Stimulated activated naive CD8-positive, alpha-beta T cell treated with anti-CD3 and anti-CD28 coated beads, Interleukin-15, Interleukin-2, amounts not matched to agents 100 ng/mL and 50 ng/mL, for 24 hours (primary cell): ENCODE results near the gene USP25.

ENCODE experiments used
- H3K27ac Mint-ChIP-seq: one replicate; pipeline ENCODE4 v1.8.0; 2021; ENCODE audit warnings: mild to moderate bottlenecking, mixed read lengths
- H3K27me3 Mint-ChIP-seq: one replicate; pipeline ENCODE4 v1.8.0; 2021; ENCODE audit warnings: mixed read lengths
- H3K36me3 Mint-ChIP-seq: one replicate; pipeline ENCODE4 v1.8.0; 2021; ENCODE audit warnings: low read depth, mixed read lengths
- H3K4me1 Mint-ChIP-seq: one replicate; pipeline ENCODE4 v1.8.0; 2021; ENCODE audit warnings: low read depth, mixed read lengths
- H3K4me3 Mint-ChIP-seq: one replicate; pipeline ENCODE4 v1.8.0; 2021; ENCODE audit warnings: mild to moderate bottlenecking, mixed read lengths
- H3K9me3 Mint-ChIP-seq: one replicate; pipeline ENCODE4 v1.8.0; 2021; ENCODE audit warnings: mixed read lengths

USP25 gene

GRCh38 chr21:15839026-15839425 lies 109.2 kb downstream of the USP25 start:
- no peak overlapping the region for H3K4me3 Mint-ChIP-seq

GRCh38 chr21:15839601-15840000 lies 109.8 kb downstream of the USP25 start:
- Mint-ChIP-seq H3K4me3 (no peak overlapping the region), H3K27me3 (no peaks in the 10 kb centered on the region), H3K4me1 (no peaks in the 10 kb centered on the region), H3K27ac (no peak overlapping the region), H3K36me3 (peaks cover 14% of the 10 kb centered on the region), H3K9me3 (no peaks in the 10 kb centered on the region)

More at GRCh38 chr21:15839026-15839425, 109.2 kb downstream of the USP25 start:
- Mint-ChIP-seq H3K9me3 (no peaks in the 10 kb centered on the region), H3K36me3 (peaks cover 18% of the 10 kb centered on the region), H3K4me1 (no peaks in the 10 kb centered on the region), H3K27ac (no peak overlapping the region), H3K27me3 (no peaks in the 10 kb centered on the region)

GRCh38 chr21:15840406-15840805 lies 110.6 kb downstream of the USP25 start:
- Mint-ChIP-seq H3K4me1 (no peaks in the 10 kb centered on the region), H3K27me3 (no peaks in the 10 kb centered on the region), H3K4me3 (no peak overlapping the region), H3K27ac (no peak overlapping the region), H3K36me3 (peaks cover 13% of the 10 kb centered on the region), H3K9me3 (no peaks in the 10 kb centered on the region)

- H3K4me1 Mint-ChIP-seq = no peaks in the 10 kb centered on the region
- H3K27me3 Mint-ChIP-seq = no peaks in the 10 kb centered on the region
- H3K36me3 Mint-ChIP-seq = peaks cover 13% of the 10 kb centered on the region
- H3K9me3 Mint-ChIP-seq = no peaks in the 10 kb centered on the region
- no peak overlapping the region for H3K4me3 Mint-ChIP-seq
- H3K27ac Mint-ChIP-seq = no peak overlapping the region
Measured at GRCh38 chr21:15841856-15842564, 112.2 kb downstream of the USP25 start.

GRCh38 chr21:15842565-15842880 lies 112.7 kb downstream of the USP25 start:
- H3K4me1 Mint-ChIP-seq = no peaks in the 10 kb centered on the region

GRCh38 chr21:15843766-15844165 lies 114.0 kb downstream of the USP25 start:
- no peaks in the 10 kb centered on the region for H3K9me3 Mint-ChIP-seq
- H3K27me3 Mint-ChIP-seq = no peaks in the 10 kb centered on the region
- H3K4me3 Mint-ChIP-seq = no peak overlapping the region
- no peak overlapping the region for H3K27ac Mint-ChIP-seq
- H3K36me3 Mint-ChIP-seq = peaks cover 15% of the 10 kb centered on the region
- H3K4me1 Mint-ChIP-seq = no peaks in the 10 kb centered on the region

More at GRCh38 chr21:15842565-15842880, 112.7 kb downstream of the USP25 start:
- peaks cover 10% of the 10 kb centered on the region for H3K36me3 Mint-ChIP-seq
- no peak overlapping the region for H3K4me3 Mint-ChIP-seq
- no peaks in the 10 kb centered on the region for H3K27me3 Mint-ChIP-seq
- no peaks in the 10 kb centered on the region for H3K9me3 Mint-ChIP-seq
- no peak overlapping the region for H3K27ac Mint-ChIP-seq

GRCh38 chr21:15848634-15849560 lies 119.1 kb downstream of the USP25 start:
- Mint-ChIP-seq H3K27ac (peak overlapping the region; percentile 29), H3K4me3 (no peak overlapping the region)

GRCh38 chr21:15849927-15850326 lies 120.1 kb downstream of the USP25 start:
- Mint-ChIP-seq H3K27me3 (no peaks in the 10 kb centered on the region), H3K36me3 (peaks cover 24% of the 10 kb centered on the region), H3K4me1 (no peaks in the 10 kb centered on the region), H3K4me3 (no peak overlapping the region), H3K9me3 (no peaks in the 10 kb centered on the region), H3K27ac (no peak overlapping the region)

More at GRCh38 chr21:15848634-15849560, 119.1 kb downstream of the USP25 start:
- H3K4me1 Mint-ChIP-seq = no peaks in the 10 kb centered on the region
- no peaks in the 10 kb centered on the region for H3K9me3 Mint-ChIP-seq
- H3K36me3 Mint-ChIP-seq = peaks cover 16% of the 10 kb centered on the region
- no peaks in the 10 kb centered on the region for H3K27me3 Mint-ChIP-seq

- Mint-ChIP-seq H3K27me3 (no peaks in the 10 kb centered on the region), H3K4me3 (no peak overlapping the region), H3K4me1 (no peaks in the 10 kb centered on the region), H3K36me3 (peaks cover 31% of the 10 kb centered on the region), H3K9me3 (no peaks in the 10 kb centered on the region), H3K27ac (no peak overlapping the region)
Measured at GRCh38 chr21:15850645-15851044, 120.9 kb downstream of the USP25 start.

GRCh38 chr21:15852146-15852545 lies 122.4 kb downstream of the USP25 start:
- Mint-ChIP-seq H3K9me3 (no peaks in the 10 kb centered on the region), H3K4me3 (no peak overlapping the region), H3K27ac (no peak overlapping the region), H3K4me1 (no peaks in the 10 kb centered on the region), H3K36me3 (peaks cover 36% of the 10 kb centered on the region), H3K27me3 (no peaks in the 10 kb centered on the region)

GRCh38 chr21:15853126-15853525 lies 123.3 kb downstream of the USP25 start:
- Mint-ChIP-seq H3K27ac (no peak overlapping the region), H3K9me3 (no peaks in the 10 kb centered on the region), H3K36me3 (peaks cover 35% of the 10 kb centered on the region), H3K4me3 (no peak overlapping the region), H3K27me3 (no peaks in the 10 kb centered on the region), H3K4me1 (peaks cover 5% of the 10 kb centered on the region)

GRCh38 chr21:15856813-15857212 lies 127.0 kb downstream of the USP25 start:
- Mint-ChIP-seq H3K4me1 (peaks cover 8% of the 10 kb centered on the region), H3K9me3 (no peaks in the 10 kb centered on the region), H3K36me3 (peaks cover 37% of the 10 kb centered on the region), H3K4me3 (no peak overlapping the region), H3K27me3 (no peaks in the 10 kb centered on the region), H3K27ac (no peak overlapping the region)

GRCh38 chr21:15857740-15858139 lies 128.0 kb downstream of the USP25 start:
- peaks cover 8% of the 10 kb centered on the region for H3K4me1 Mint-ChIP-seq
- no peak overlapping the region for H3K4me3 Mint-ChIP-seq
- no peak overlapping the region for H3K27ac Mint-ChIP-seq
- H3K36me3 Mint-ChIP-seq = peaks cover 37% of the 10 kb centered on the region
- no peaks in the 10 kb centered on the region for H3K27me3 Mint-ChIP-seq
- no peaks in the 10 kb centered on the region for H3K9me3 Mint-ChIP-seq

- Mint-ChIP-seq H3K9me3 (no peaks in the 10 kb centered on the region), H3K27ac (no peak overlapping the region), H3K4me1 (peaks cover 8% of the 10 kb centered on the region), H3K36me3 (peaks cover 24% of the 10 kb centered on the region), H3K4me3 (no peak overlapping the region), H3K27me3 (no peaks in the 10 kb centered on the region)
Measured at GRCh38 chr21:15860541-15860940, 130.8 kb downstream of the USP25 start.

GRCh38 chr21:15868940-15869339 lies 139.2 kb downstream of the USP25 start:
- H3K4me3 Mint-ChIP-seq = no peak overlapping the region
- no peaks in the 10 kb centered on the region for H3K27me3 Mint-ChIP-seq
- H3K27ac Mint-ChIP-seq = no peak overlapping the region
- H3K36me3 Mint-ChIP-seq = peaks cover 45% of the 10 kb centered on the region
- H3K9me3 Mint-ChIP-seq = no peaks in the 10 kb centered on the region
- H3K4me1 Mint-ChIP-seq = no peaks in the 10 kb centered on the region
